Measurements from ENCODE around the gene LEKR1.

The LEKR1 gene

GRCh38 chr3:156948402-156949210, 122.5 kb downstream of the LEKR1 start:
- Histone ChIP-seq H3K4me1 (ENCODE audit: insufficient read depth, low read length) (no peaks in the 10 kb centered on the region), H3K27me3 (ENCODE audit: insufficient read depth, low read length, poor library complexity) (no peaks in the 10 kb centered on the region), H3K79me2 (ENCODE audit: insufficient read depth, low read length) (no peaks in the 10 kb centered on the region), H3K9ac (ENCODE audit: low read depth, low read length) (no peak overlapping the region), H3K27ac (ENCODE audit: low read length) (no peak overlapping the region), H2AFZ (ENCODE audit: low read depth, low read length) (no peak overlapping the region), H4K20me1 (ENCODE audit: insufficient read depth, low read length) (no peaks in the 10 kb centered on the region), H3K4me2 (ENCODE audit: insufficient read depth, low read length) (no peak overlapping the region), H3K9me3 (ENCODE audit: insufficient read depth, low read length, severe bottlenecking) (no peaks in the 10 kb centered on the region), H3K36me3 (ENCODE audit: insufficient read depth, low read length) (no peaks in the 10 kb centered on the region), H3K4me3 (ENCODE audit: low read depth in 1 of 2, low read length in 2 of 2) (no peak overlapping the region)
- ATAC-seq (ENCODE audit: insufficient read depth, low read depth), result no peak
- DNase-seq, result no peak
- no peak for TF ChIP-seq CTCF (IDR thresholded peaks at IDR 0.05; ENCODE audit: borderline replicate concordance, extremely low read depth, low read length, poor library complexity, severe bottlenecking)
- no peak for TF ChIP-seq EZH2 (IDR thresholded peaks at IDR 0.05; ENCODE audit: borderline replicate concordance, low read depth, low read length, severe bottlenecking)

GRCh38 chr3:156952011-156952410, 125.9 kb downstream of the LEKR1 start:
- H3K9ac ChIP-seq (ENCODE audit: low read depth, low read length), result no peak overlapping the region
- no peak for ATAC-seq (ENCODE audit: insufficient read depth, low read depth)
- TF ChIP-seq EZH2 (IDR thresholded peaks at IDR 0.05; ENCODE audit: borderline replicate concordance, low read depth, low read length, severe bottlenecking), result no peak
- no peak for TF ChIP-seq CTCF (IDR thresholded peaks at IDR 0.05; ENCODE audit: borderline replicate concordance, extremely low read depth, low read length, poor library complexity, severe bottlenecking)
- no peak for DNase-seq
- no peaks in the 10 kb centered on the region; the same call in 1 of the 2 replicates for H4K20me1 ChIP-seq (ENCODE audit: insufficient read depth, low read length)
- H3K4me1 ChIP-seq (ENCODE audit: insufficient read depth, low read length), result no peaks in the 10 kb centered on the region
- no peak overlapping the region for H3K27ac ChIP-seq (ENCODE audit: low read length)
- H3K4me3 ChIP-seq (ENCODE audit: low read depth in 1 of 2, low read length in 2 of 2), result no peak overlapping the region
- H2AFZ ChIP-seq (ENCODE audit: low read depth, low read length), result no peak overlapping the region
- no peaks in the 10 kb centered on the region for H3K36me3 ChIP-seq (ENCODE audit: insufficient read depth, low read length)
- no peaks in the 10 kb centered on the region for H3K79me2 ChIP-seq (ENCODE audit: insufficient read depth, low read length)
- no peak overlapping the region for H3K4me2 ChIP-seq (ENCODE audit: insufficient read depth, low read length)
- H3K9me3 ChIP-seq (ENCODE audit: insufficient read depth, low read length, severe bottlenecking), result no peaks in the 10 kb centered on the region
- no peaks in the 10 kb centered on the region for H3K27me3 ChIP-seq (ENCODE audit: insufficient read depth, low read length, poor library complexity)

DNA sequence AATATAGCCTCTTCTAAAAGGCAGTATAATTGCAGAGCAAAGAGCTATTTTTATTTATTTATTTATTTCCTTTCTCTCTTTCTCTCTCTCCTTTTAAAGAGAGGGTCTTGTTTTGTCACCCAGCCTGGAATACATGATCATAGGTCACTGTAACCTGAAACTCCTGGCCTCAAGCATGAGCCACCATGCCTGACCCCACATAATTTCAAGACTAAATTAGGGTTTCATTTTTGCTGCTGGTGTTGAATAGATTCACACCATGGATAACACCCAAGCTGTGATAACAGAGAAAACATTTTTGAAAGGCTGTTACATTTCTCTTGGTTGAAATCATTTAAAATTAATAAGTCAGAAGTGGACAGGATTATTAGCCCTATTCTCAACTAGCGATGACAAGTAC, 131.6 kb downstream of the LEKR1 start:
- Histone ChIP-seq H4K20me1 (ENCODE audit: insufficient read depth, low read length) (no peaks in the 10 kb centered on the region; the same call in 1 of the 2 replicates), H3K79me2 (ENCODE audit: insufficient read depth, low read length) (no peaks in the 10 kb centered on the region), H3K36me3 (ENCODE audit: insufficient read depth, low read length) (no peaks in the 10 kb centered on the region), H2AFZ (ENCODE audit: low read depth, low read length) (no peak overlapping the region), H3K4me3 (ENCODE audit: low read depth in 1 of 2, low read length in 2 of 2) (no peak overlapping the region), H3K27me3 (ENCODE audit: insufficient read depth, low read length, poor library complexity) (no peaks in the 10 kb centered on the region), H3K9ac (ENCODE audit: low read depth, low read length) (no peak overlapping the region), H3K4me1 (ENCODE audit: insufficient read depth, low read length) (no peaks in the 10 kb centered on the region), H3K27ac (ENCODE audit: low read length) (no peak overlapping the region), H3K4me2 (ENCODE audit: insufficient read depth, low read length) (no peak overlapping the region), H3K9me3 (ENCODE audit: insufficient read depth, low read length, severe bottlenecking) (no peaks in the 10 kb centered on the region)
- no peak for ATAC-seq (ENCODE audit: insufficient read depth, low read depth)
- TF ChIP-seq CTCF (IDR thresholded peaks at IDR 0.05; ENCODE audit: borderline replicate concordance, extremely low read depth, low read length, poor library complexity, severe bottlenecking) (no peak), EZH2 (IDR thresholded peaks at IDR 0.05; ENCODE audit: borderline replicate concordance, low read depth, low read length, severe bottlenecking) (no peak)
- DNase-seq, result no peak

Measured in DND-41 (cell line).